Activated CD4-positive, alpha-beta T cell treated with anti-CD3 and anti-CD28 coated beads for 36 hours (primary cell): ENCODE measurements around the gene CCR7. TPM values are rescaled to one million over a fixed set of nuclear protein-coding genes. Genes with fewer than 3 reads are reported as not detected.
"Not testable (repeated sequence)": the region's sequence is repeated elsewhere in the genome, so short reads cannot be mapped to it uniquely, and the experiment has no call there.

Experiments
- ATAC-seq: fragments of 200-7000 bp; cut with Tn5 transposase; one replicate; pipeline ENCODE4 v1.10.0; 2021; ENCODE audit warnings: mild to moderate bottlenecking, moderate library complexity
- CTCF ChIA-PET: fragments of 350-600 bp; sonication (Branson Sonifier 250); formaldehyde crosslinking; loops from one replicate; lab custom pipeline; 2021; ENCODE audit warnings: antibody characterized with exemption; lab: Charles Lee
- POLR2A ChIA-PET: fragments of 350-600 bp; sonication (Branson Sonifier 250); formaldehyde crosslinking; loops from one replicate; lab custom pipeline; 2021; ENCODE audit warnings: antibody characterized with exemption, inconsistent platforms; lab: Charles Lee
- DNase-seq: peaks from one replicate; pipeline ENCODE4 v3.0.0-alpha.2; 2020
- H3K27ac Mint-ChIP-seq: one replicate; pipeline ENCODE4 v1.8.0; 2021; ENCODE audit warnings: mixed read lengths
- H3K27me3 Mint-ChIP-seq: one replicate; pipeline ENCODE4 v1.8.0; 2021; ENCODE audit warnings: mixed read lengths
- H3K36me3 Mint-ChIP-seq: one replicate; pipeline ENCODE4 v1.8.0; 2021; ENCODE audit warnings: low read depth, mixed read lengths
- H3K4me1 Mint-ChIP-seq: one replicate; pipeline ENCODE4 v1.8.0; 2021; ENCODE audit warnings: mixed read lengths
- H3K4me3 Mint-ChIP-seq: one replicate; pipeline ENCODE4 v1.8.0; 2021; ENCODE audit warnings: mild to moderate bottlenecking, moderate library complexity, mixed read lengths
- H3K9me3 Mint-ChIP-seq: one replicate; pipeline ENCODE4 v1.8.0; 2021; ENCODE audit warnings: low read depth, mixed read lengths
- intact Hi-C, 2 experiments: fragments of 100-400 bp; cut with DNase I in 1 of 2; cut with micrococcal nuclease in 1 of 2; formaldehyde crosslinking; loops; one replicate each; pipeline versions ENCODE4 v1.14.2 to v1.15.1; 2022 to 2024; cut with DNase I, micrococcal nuclease
- total RNA-seq, 2 experiments: library from RNA; stranded (reverse); gene quantifications; one replicate each; pipeline ENCODE4 v1.2.3, GENCODE V29; 2021

Gene CCR7
- total RNA-seq, 2 experiments from 2014 or later, result 325 to 389 TPM

DNA sequence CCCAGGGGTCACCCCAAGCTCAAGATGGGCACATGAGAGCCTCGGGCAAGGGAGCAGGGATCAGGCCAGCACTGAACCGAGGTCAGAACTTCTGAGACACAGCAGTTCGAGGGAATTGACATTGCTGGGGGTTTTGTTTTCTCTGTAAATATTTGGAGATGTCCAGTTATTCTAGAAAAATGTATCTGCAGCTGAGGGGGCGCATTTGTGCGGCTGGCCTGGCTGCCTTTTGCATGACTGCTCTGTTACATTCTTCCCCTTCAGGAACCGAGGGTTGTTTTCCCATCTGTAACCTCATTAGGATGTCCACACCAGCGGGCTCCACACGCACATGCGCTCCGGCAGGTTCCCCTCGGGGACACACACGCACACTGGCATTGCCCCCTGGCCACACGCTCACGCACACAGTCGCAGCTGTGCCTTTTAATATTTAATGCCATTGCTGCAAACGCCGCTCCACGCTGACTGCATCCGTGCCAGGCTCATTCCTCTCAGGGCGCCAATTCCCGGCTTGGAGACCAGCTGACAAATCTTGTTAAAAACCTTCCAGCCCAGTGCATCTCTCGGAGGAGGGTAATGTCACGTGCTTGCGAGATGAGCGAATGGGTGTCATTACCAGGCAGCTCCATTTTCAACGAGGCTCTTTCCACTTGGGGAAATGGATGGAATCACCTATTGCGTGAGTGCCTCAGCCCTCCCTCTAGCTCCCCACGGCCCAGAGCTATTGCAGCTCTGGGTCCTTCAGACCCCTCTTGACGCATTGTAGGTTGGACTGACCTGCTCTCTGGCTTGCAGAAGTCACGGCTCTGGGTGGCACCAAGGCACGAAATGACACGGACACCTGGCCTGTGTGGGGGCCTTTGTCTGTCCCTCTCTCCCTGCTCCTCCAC, 13.1 kb downstream of the CCR7 start:
- Mint-ChIP-seq H3K36me3 (peaks cover 61% of the 10 kb centered on the region), H3K27me3 (no peaks in the 10 kb centered on the region), H3K4me3 (peak overlapping the region; percentile 52), H3K4me1 (peaks cover 98% of the 10 kb centered on the region), H3K27ac (peak overlapping the region; percentile 84), H3K9me3 (no peaks in the 10 kb centered on the region)
- intact Hi-C loops, result no loop called here
- ATAC-seq (peak; percentile 14), DNase-seq (peak; percentile 67)
- ChIA-PET POLR2A (interaction anchor here (0.7 kb wide), 1 partner anchor 542 kb away, joined by 3 read pairs; no protein-coding TSS in a partner anchor), CTCF (interaction anchor here (1.0 to 18.2 kb wide), 5 partner anchors 8 to 190 kb away, joined by 4 to 403 read pairs (median 5); no protein-coding TSS in a partner anchor)

DNA sequence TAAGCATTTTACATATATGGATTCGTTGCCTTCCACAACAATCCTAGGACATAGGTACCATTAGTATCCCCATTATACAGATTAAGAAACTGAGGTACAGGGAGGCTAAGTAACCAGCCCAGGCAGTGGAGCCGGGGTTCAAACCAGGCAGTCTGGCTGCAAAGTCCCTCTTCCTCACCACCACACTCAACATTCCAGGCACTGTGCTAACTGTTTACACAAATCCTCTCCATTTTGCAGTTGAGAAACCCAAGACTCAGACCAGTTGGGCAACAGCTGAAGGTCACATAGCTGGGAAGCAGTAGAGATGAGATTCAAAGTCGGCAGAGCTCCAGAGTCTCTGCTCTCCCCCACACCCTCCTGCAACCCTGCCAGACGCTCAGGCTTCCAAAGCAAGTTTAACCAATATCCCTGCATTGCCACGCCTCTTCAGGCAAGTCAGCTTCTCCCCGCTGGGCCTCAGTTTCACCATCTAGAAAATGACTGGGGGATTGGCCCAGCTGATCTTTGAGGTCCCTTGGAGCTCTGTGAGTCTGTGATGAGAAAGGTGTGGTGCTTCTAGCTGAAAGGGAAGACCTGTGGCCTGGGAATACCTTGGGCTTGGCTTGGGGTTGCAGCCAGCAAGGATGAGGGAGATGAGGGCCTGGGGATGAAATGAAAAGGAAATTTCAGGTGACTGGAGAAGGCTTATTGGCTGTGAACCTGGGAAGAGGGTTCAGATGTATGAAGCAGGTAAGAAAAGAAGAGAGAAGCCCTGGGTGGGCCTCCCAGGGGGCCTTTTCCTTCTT, 14.0 kb downstream of the CCR7 start:
- DNase-seq, result peak; percentile 46
- H3K4me1 Mint-ChIP-seq, result peaks cover 98% of the 10 kb centered on the region

GRCh38 chr17:40550608-40551007, 14.7 kb downstream of the CCR7 start:
- peaks cover 45% of the 10 kb centered on the region for H3K36me3 Mint-ChIP-seq
- no peaks in the 10 kb centered on the region for H3K9me3 Mint-ChIP-seq
- peak overlapping the region; percentile 10 for H3K27ac Mint-ChIP-seq
- intact Hi-C loops, result no loop called here
- ATAC-seq (no peak), DNase-seq (peak; percentile 32)
- POLR2A ChIA-PET, result interaction anchor here (0.6 kb wide), 3 partner anchors 43 to 174 kb away, joined by 3 to 5 read pairs (median 3); no protein-coding TSS in a partner anchor
- CTCF ChIA-PET, result interaction anchor here (0.7 to 18.2 kb wide), 4 partner anchors 9 to 130 kb away, joined by 3 to 403 read pairs (median 38); no protein-coding TSS in a partner anchor
- no peaks in the 10 kb centered on the region for H3K27me3 Mint-ChIP-seq
- no peak overlapping the region for H3K4me3 Mint-ChIP-seq
- peaks cover 98% of the 10 kb centered on the region for H3K4me1 Mint-ChIP-seq

More for the DNA sequence above, 14.0 kb downstream of the CCR7 start:
- CTCF ChIA-PET, result interaction anchor here (0.7 to 18.2 kb wide), 7 partner anchors 8 to 189 kb away, joined by 3 to 403 read pairs (median 4); no protein-coding TSS in a partner anchor
- Mint-ChIP-seq H3K36me3 (peaks cover 52% of the 10 kb centered on the region), H3K9me3 (no peaks in the 10 kb centered on the region), H3K27ac (peak overlapping the region; percentile 23), H3K4me3 (no peak overlapping the region), H3K27me3 (no peaks in the 10 kb centered on the region)
- intact Hi-C loops, result no loop called here
- POLR2A ChIA-PET, result interaction anchor here (0.5 to 0.7 kb wide), 3 partner anchors 10 to 541 kb away, joined by 3 to 8 read pairs (median 3); no protein-coding TSS in a partner anchor
- ATAC-seq, result no peak

GRCh38 chr17:40548982-40549685, 16.1 kb downstream of the CCR7 start:
- ChIA-PET CTCF (interaction anchor here (1.1 to 18.2 kb wide), 4 partner anchors 7 to 131 kb away, joined by 5 to 403 read pairs (median 42); partner anchors contain the start of gene TOP2A), POLR2A (interaction anchor here (0.6 to 3.4 kb wide), 10 partner anchors 8 to 223 kb away, joined by 3 to 28 read pairs (median 3); no protein-coding TSS in a partner anchor)
- Mint-ChIP-seq H3K36me3 (peaks cover 31% of the 10 kb centered on the region), H3K27ac (peak overlapping the region; percentile 17), H3K27me3 (no peaks in the 10 kb centered on the region), H3K4me3 (no peak overlapping the region), H3K9me3 (no peaks in the 10 kb centered on the region), H3K4me1 (peaks cover 88% of the 10 kb centered on the region)
- peak; percentile 32 for DNase-seq
- no peak for ATAC-seq
- intact Hi-C loops, result loop anchor here in 1 of 2 experiments (1.0 kb wide), 1 partner anchor 8 kb away; no protein-coding TSS in a partner anchor

GRCh38 chr17:40548491-40548981, 16.7 kb downstream of the CCR7 start:
- peaks cover 88% of the 10 kb centered on the region for H3K4me1 Mint-ChIP-seq
- intact Hi-C loops, result no loop called here
- ATAC-seq, result no peak
- no peak overlapping the region for H3K4me3 Mint-ChIP-seq
- H3K9me3 Mint-ChIP-seq, result no peaks in the 10 kb centered on the region
- ChIA-PET POLR2A (interaction anchor here (0.6 to 3.4 kb wide), 10 partner anchors 8 to 223 kb away, joined by 3 to 28 read pairs (median 5); partner anchors contain the start of gene SMARCE1), CTCF (interaction anchor here (1.1 to 18.2 kb wide), 7 partner anchors 8 to 186 kb away, joined by 3 to 403 read pairs (median 9); partner anchors contain the start of gene TOP2A)
- H3K36me3 Mint-ChIP-seq, result peaks cover 25% of the 10 kb centered on the region
- H3K27me3 Mint-ChIP-seq, result no peaks in the 10 kb centered on the region
- peak overlapping the region; percentile 15 for H3K27ac Mint-ChIP-seq
- peak; percentile 5 for DNase-seq

DNA sequence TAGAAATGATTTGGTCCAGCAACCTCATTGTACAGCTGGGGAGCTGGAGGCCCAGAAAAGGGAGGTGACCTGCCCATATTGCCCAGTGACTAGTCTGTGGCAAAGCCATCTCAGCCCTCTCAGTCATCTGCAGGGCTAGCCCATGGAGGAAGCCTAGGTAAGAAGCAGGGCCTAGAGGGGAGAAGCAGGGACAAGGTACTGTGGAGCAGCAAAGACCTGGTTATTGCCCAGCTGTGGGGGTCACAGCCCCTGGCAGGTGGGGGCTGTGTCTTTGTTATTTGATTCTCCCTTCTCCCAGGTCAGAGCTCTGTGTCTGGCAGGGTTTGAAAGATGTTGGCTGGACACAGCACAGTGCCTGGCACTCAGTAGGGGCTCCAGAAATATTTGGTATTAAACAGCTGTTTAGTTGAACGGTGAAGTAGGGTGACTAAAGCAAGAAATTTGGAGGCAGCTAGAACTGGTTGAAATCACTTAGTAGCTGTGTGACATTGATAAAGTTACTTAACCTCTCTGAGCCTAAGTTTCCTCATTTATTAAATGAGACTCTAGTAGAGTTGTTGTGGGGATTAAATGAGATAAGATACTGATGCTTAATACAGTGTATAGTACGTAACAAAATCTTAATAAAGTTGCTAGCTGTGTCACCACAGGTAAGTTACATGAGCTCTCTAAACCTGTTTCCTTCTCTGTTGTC, 17.3 kb downstream of the CCR7 start:
- Mint-ChIP-seq H3K4me1 (peaks cover 90% of the 10 kb centered on the region), H3K4me3 (no peak overlapping the region), H3K36me3 (peaks cover 19% of the 10 kb centered on the region), H3K27ac (peak overlapping the region; percentile 15), H3K9me3 (no peaks in the 10 kb centered on the region), H3K27me3 (no peaks in the 10 kb centered on the region)
- intact Hi-C loops, result no loop called here
- DNase-seq, result no peak
- ChIA-PET POLR2A (interaction anchor here (0.6 to 3.4 kb wide), 7 partner anchors 11 to 222 kb away, joined by 3 to 28 read pairs (median 4); partner anchors contain the start of gene SMARCE1), CTCF (interaction anchor here (0.7 to 18.2 kb wide), 9 partner anchors 9 to 185 kb away, joined by 3 to 403 read pairs (median 5); partner anchors contain the start of gene TOP2A)
- ATAC-seq, result peak; percentile 5

DNA sequence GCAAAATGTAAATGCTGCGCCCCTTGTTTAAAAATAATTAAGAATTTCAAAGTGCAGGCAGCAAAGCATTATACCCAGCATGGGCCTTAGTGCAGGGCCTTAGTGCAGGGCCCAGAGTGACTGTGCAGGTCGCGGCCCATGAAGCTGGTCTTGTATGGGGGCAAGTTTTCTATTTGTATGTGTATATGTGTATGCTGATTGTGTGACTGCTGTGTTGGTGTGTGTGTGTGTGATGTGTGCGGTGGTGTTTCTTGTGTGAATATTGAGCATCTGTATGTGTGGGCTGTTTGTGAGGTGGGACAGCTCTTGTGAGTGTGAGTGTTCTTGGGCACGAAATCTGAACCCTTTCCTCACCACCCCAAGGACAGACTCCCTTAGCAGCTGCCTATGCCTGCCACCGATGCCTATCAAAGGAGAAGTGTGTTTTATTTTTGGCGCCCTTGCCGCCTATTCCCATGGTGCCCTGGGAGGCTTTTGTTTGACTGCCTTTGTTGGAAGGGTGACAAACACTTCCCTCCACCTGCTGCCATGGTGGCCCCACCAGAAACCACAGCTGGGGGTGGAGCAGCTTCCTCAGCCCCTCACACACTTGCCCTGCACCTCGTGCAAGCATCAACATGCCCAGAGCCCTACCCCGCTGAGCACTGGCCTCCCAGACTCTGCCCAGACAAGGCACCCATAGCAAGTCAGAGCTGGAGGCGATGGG, 18.0 kb downstream of the CCR7 start:
- DNase-seq, result peak; percentile 75
- peaks cover 90% of the 10 kb centered on the region for H3K4me1 Mint-ChIP-seq
- intact Hi-C loops, result no loop called here
- no peaks in the 10 kb centered on the region for H3K9me3 Mint-ChIP-seq
- peak; percentile 12 for ATAC-seq
- POLR2A ChIA-PET, result interaction anchor here (0.6 to 3.4 kb wide), 5 partner anchors 12 to 100 kb away, joined by 3 to 28 read pairs (median 8); partner anchors contain the start of gene SMARCE1
- peak overlapping the region; percentile 15 for H3K27ac Mint-ChIP-seq
- no peak overlapping the region for H3K4me3 Mint-ChIP-seq
- H3K27me3 Mint-ChIP-seq, result no peaks in the 10 kb centered on the region
- H3K36me3 Mint-ChIP-seq, result peaks cover 12% of the 10 kb centered on the region
- CTCF ChIA-PET, result interaction anchor here (0.7 to 18.2 kb wide), 8 partner anchors 11 to 184 kb away, joined by 3 to 403 read pairs (median 7); partner anchors contain the start of gene TOP2A

- H3K27me3 Mint-ChIP-seq, H3K27ac Mint-ChIP-seq, H3K4me3 Mint-ChIP-seq, H3K9me3 Mint-ChIP-seq, DNase-seq, ATAC-seq, intact Hi-C loops, H3K36me3 Mint-ChIP-seq: not testable (repeated sequence)
- ChIA-PET CTCF (interaction anchor here (18.2 to 20.3 kb wide), 2 partner anchors 9 to 10 kb away, joined by 403 read pairs; no protein-coding TSS in a partner anchor), POLR2A (interaction anchor here (1.8 kb wide), 1 partner anchor 101 kb away, joined by 8 read pairs; the partner anchor contains the start of gene SMARCE1)
- peaks cover 91% of the 10 kb centered on the region for H3K4me1 Mint-ChIP-seq
Measured at GRCh38 chr17:40546497-40546896, 18.8 kb downstream of the CCR7 start.

DNA sequence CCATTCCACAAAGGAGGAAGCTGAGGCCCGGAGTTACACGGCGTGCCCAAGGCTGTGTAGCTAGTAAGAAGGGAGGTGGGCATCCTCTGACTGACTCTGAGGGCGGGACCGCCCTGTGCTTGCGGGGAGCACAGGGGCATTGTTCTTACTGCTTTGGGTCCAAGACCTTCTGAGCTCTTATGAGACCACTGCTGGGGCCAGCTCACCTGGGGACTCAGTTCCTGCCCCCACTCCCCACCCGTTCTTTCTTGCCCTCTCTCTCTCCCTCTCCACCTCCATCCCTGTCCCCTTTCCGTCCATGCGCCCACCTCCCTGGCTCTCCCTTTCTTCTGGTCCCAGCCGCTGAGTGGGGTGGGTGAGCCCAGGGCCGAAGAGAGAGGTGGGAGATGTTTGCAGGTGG, 19.6 kb downstream of the CCR7 start:
- H3K9me3 Mint-ChIP-seq, result no peaks in the 10 kb centered on the region
- CTCF ChIA-PET, result interaction anchor here (0.5 to 20.3 kb wide), 2 partner anchors 10 to 497 kb away, joined by 3 to 403 read pairs; no protein-coding TSS in a partner anchor
- H3K4me1 Mint-ChIP-seq, result peaks cover 91% of the 10 kb centered on the region
- H3K36me3 Mint-ChIP-seq, result peaks cover 6% of the 10 kb centered on the region
- H3K4me3 Mint-ChIP-seq, result no peak overlapping the region
- ATAC-seq, result no peak
- DNase-seq, result no peak
- H3K27ac Mint-ChIP-seq, result peak overlapping the region; percentile 8
- H3K27me3 Mint-ChIP-seq, result no peaks in the 10 kb centered on the region
- intact Hi-C loops, result no loop called here
- POLR2A ChIA-PET, result no interaction called here
